ENCODE measurements around the gene PRR16. TPM values are rescaled to one million over a fixed set of nuclear protein-coding genes. Genes with fewer than 3 reads are reported as not detected.
"Not testable (repeated sequence)": the region's sequence is repeated elsewhere in the genome, so short reads cannot be mapped to it uniquely, and the experiment has no call there.

Gene PRR16
- not detected for total RNA-seq

DNA sequence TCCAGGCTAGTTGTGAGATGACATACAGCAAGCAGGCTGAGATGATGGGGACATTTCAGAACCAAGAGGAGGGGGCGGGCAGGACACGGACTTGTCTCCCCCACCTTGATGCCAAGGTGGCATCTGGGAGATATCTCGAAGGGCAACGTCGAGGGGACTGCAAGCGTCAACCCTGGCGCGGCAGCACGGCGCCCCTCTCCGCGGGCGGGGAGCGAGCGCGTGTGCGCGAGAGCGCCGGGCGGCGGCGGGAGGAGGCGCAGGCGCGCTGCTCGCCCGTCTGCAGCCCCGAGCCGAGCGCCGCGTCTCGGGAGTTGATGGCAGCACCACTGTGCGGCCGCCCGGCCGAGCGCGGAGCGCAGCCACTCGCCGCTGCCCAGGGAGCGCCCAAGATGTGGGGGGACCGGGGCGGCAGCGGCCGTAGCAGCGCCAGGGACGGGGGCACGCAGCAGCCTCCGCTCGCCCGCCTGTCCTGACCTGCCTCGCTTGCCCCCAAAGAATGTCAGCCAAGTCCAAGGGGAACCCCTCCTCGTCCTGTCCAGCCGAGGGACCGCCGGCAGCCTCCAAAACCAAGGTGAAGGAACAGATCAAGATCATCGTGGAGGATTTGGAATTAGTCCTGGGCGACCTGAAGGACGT is at the start of gene PRR16:
TSS of gene PRR16 (plus strand) at position 310 of the 636 bp plus-strand sequence.
- Mint-ChIP-seq H3K4me1 (ENCODE audit: low read depth) (peaks cover 10% of the 10 kb centered on the region), H3K4me3 (peak within 1 kb of the TSS; percentile 69), H3K9me3 (no peaks in the 10 kb centered on the region), H3K27me3 (ENCODE audit: low read depth) (peaks cover 36% of the 10 kb centered on the region), H3K36me3 (ENCODE audit: insufficient read depth) (no peaks in the 10 kb centered on the region)
- DNase-seq (no peak), ATAC-seq (peak; percentile 70 to 71)

DNA sequence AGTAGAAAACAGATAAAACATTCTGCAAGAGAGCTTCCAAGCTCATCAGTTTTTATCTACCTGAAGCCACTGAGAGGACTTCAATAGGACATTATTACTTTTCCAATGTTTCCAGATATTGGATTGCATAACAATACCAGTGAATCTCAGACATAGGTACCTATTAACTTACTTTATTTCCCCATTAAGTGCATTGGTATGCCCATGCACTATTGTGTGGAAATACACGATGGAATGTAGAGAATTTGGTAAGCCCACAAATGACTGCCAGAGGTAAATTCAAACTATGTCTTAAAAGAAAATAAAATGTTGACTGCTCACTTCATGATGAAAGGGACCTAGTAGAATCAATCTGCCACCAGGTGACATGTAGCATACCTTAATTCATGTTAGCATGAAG is 48.1 kb upstream of the PRR16 start:
- DNase-seq (no peak), ATAC-seq (no peak)
- no peaks in the 10 kb centered on the region for H3K36me3 Mint-ChIP-seq (ENCODE audit: insufficient read depth)
- peaks cover 3% of the 10 kb centered on the region for H3K9me3 Mint-ChIP-seq
- no peak overlapping the region for H3K4me3 Mint-ChIP-seq
- no peaks in the 10 kb centered on the region for H3K27me3 Mint-ChIP-seq (ENCODE audit: low read depth)
- H3K4me1 Mint-ChIP-seq (ENCODE audit: low read depth): no peaks in the 10 kb centered on the region

DNA sequence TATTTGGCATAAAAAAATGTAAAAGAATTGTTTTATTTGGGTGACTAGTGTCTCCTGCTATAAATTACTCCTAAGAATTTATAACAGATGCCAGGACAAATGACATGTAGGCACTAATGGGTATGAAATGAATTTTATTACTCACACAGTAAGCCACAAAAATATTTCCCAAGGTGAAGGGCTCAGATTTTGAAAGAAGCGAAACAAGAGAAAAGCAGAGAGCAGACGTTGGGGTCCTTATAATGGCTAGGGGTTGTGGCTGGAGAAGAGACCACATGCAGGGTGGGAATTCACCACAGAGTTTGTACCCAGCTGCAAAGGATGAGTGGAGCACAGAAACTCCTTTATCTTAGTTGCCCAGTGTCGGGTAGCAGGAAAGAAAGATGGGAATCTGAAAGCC is 45.0 kb upstream of the PRR16 start:
- Mint-ChIP-seq H3K9me3 (no peaks in the 10 kb centered on the region), H3K27me3 (ENCODE audit: low read depth) (no peaks in the 10 kb centered on the region), H3K36me3 (ENCODE audit: insufficient read depth) (no peaks in the 10 kb centered on the region), H3K4me1 (ENCODE audit: low read depth) (no peaks in the 10 kb centered on the region), H3K4me3 (no peak overlapping the region)
- ATAC-seq (no peak), DNase-seq (no peak)

DNA sequence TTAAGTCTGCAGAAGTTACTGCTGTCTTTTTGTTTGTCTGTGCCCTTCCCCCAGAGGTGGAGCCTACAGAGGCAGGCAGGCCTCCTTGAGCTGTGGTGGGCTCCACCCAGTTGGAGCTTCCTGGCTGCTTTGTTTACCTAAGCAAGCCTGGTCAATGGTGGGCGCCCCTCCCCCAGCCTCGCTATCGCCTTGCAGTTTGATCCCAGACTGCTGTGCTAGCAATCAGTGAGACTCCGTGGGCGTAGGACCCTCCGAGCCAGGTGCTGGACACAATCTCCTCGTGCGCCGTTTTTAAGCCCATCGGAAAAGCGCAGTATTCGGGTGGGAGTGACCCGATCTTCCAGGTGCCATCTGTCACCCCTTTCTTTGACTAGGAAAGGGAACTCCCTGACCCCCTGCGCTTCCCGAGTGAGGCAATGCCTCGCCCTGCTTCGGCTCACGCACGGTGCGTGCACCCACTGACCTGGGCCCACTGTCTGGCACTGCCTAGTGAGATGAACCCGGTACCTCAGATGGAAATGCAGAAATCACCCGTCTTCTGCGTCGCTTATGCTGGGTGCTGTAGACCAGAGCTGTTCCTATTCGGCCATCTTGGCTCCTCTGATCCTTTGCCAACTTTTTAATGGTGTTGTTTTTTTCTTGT is 37.3 kb upstream of the PRR16 start:
- ATAC-seq; DNase-seq; H3K4me1 Mint-ChIP-seq (ENCODE audit: low read depth); H3K4me3 Mint-ChIP-seq; H3K36me3 Mint-ChIP-seq (ENCODE audit: insufficient read depth); H3K27me3 Mint-ChIP-seq (ENCODE audit: low read depth): not testable (repeated sequence)
- peaks cover 13% of the 10 kb centered on the region for H3K9me3 Mint-ChIP-seq

DNA sequence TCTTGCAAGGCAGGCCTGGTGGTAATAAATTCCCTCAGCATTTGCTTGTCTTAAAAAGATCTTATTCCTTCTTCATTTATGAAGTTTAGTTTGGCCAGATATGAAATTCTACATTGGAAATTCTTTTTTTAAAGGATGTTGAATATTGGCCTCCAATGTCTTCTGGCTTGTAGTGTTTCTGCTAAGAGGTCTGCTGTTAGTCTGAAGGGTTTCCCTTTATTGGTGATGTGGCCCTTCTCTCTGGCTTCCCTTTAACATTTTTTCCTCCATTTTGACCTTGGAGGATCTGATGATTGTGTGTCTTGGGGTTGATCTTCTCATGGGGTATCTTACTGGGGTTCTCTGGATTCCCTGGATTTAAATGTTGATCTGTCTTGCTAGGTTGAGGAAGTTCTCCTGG is 33.5 kb upstream of the PRR16 start:
- Mint-ChIP-seq H3K36me3 (ENCODE audit: insufficient read depth) (no peaks in the 10 kb centered on the region), H3K4me3 (no peak overlapping the region), H3K4me1 (ENCODE audit: low read depth) (no peaks in the 10 kb centered on the region), H3K27me3 (ENCODE audit: low read depth) (no peaks in the 10 kb centered on the region), H3K9me3 (peaks cover 13% of the 10 kb centered on the region)
- DNase-seq: no peak
- ATAC-seq: no peak

DNA sequence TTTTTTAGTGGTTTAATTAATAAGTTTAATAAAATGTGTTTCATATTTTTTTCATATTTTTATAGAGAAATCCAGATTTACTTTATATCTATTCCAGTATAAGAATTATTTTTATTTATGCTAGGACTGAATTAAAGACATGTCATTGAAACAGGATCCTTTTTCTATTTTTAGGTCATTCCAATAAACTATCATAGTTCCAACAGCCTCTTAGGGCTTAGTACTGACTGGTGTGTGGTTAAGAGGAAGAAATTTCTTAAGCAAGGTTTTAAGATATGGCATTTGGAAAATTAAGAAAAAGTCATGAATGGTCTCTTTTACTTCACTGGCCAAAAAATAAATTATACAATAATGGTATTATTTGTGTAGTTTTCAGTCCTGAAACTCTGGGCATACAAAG is 31.2 kb upstream of the PRR16 start:
- Mint-ChIP-seq H3K4me1 (ENCODE audit: low read depth) (no peaks in the 10 kb centered on the region), H3K27me3 (ENCODE audit: low read depth) (no peaks in the 10 kb centered on the region), H3K4me3 (no peak overlapping the region), H3K36me3 (ENCODE audit: insufficient read depth) (no peaks in the 10 kb centered on the region), H3K9me3 (peaks cover 10% of the 10 kb centered on the region)
- ATAC-seq (no peak), DNase-seq (no peak)

DNA sequence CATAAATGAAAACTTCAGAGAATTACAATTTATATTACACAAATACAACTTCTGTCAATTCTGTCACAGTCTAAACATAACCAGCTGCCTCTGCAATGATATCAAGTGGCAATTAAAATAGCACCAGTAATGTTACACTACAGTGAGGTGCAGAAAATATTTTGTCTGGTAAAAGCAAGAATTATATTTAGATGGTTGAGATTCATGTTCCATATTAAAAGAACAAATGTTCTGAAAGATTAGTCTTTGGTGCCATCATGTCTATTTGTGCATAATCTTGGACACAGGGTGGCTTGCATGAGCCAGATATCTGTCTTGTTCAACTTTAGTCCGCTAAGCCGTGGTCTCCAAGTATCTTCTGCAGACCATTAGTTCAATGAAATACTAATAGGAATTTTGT is 29.0 kb upstream of the PRR16 start:
- Mint-ChIP-seq H3K9me3 (peaks cover 5% of the 10 kb centered on the region), H3K36me3 (ENCODE audit: insufficient read depth) (no peaks in the 10 kb centered on the region), H3K4me3 (no peak overlapping the region), H3K4me1 (ENCODE audit: low read depth) (no peaks in the 10 kb centered on the region), H3K27me3 (ENCODE audit: low read depth) (no peaks in the 10 kb centered on the region)
- DNase-seq (no peak), ATAC-seq (no peak)

DNA sequence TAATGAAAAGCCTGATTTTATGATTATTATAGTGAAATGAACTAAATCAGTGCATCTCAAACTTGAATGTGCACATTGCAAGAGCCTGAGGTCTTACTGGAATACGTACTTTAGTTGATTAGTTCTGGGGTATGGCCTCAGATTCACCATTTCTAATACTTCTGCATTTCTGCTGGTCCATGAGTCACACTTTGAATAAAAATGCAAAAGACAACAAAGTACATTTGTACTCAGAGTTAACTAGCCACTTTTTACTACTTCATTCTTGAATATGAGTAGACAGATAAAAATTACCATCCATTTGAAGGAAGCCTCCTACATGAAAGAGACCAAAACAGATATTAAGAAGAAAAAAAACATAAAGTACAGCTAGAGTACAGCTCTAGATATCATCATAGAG is 27.1 kb upstream of the PRR16 start:
- no peak for DNase-seq
- no peak for ATAC-seq
- H3K27me3 Mint-ChIP-seq (ENCODE audit: low read depth): no peaks in the 10 kb centered on the region
- no peak overlapping the region for H3K4me3 Mint-ChIP-seq
- H3K36me3 Mint-ChIP-seq (ENCODE audit: insufficient read depth): no peaks in the 10 kb centered on the region
- no peaks in the 10 kb centered on the region for H3K4me1 Mint-ChIP-seq (ENCODE audit: low read depth)
- no peaks in the 10 kb centered on the region for H3K9me3 Mint-ChIP-seq

DNA sequence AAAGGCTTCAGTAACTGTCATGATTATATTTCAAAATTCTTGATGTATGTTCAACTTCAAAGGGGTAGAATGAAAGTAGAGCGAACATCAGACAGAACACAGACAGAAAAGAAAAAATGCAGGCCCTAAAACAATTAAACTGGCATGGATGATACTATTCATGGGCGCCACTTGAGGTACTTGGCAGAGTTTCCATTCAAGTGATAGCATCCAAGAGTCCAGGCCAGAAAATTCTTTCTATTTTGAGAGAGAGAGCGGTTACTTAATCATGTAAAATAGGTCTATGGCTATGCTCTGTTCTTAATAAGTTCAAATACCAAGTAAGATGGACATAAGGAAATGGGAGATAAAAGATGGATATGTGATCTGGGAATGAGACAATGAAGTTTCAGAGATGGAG is 21.4 kb upstream of the PRR16 start:
- Mint-ChIP-seq H3K9me3 (no peaks in the 10 kb centered on the region), H3K4me1 (ENCODE audit: low read depth) (no peaks in the 10 kb centered on the region), H3K36me3 (ENCODE audit: insufficient read depth) (no peaks in the 10 kb centered on the region), H3K4me3 (no peak overlapping the region), H3K27me3 (ENCODE audit: low read depth) (no peaks in the 10 kb centered on the region)
- no peak for DNase-seq
- no peak for ATAC-seq

DNA sequence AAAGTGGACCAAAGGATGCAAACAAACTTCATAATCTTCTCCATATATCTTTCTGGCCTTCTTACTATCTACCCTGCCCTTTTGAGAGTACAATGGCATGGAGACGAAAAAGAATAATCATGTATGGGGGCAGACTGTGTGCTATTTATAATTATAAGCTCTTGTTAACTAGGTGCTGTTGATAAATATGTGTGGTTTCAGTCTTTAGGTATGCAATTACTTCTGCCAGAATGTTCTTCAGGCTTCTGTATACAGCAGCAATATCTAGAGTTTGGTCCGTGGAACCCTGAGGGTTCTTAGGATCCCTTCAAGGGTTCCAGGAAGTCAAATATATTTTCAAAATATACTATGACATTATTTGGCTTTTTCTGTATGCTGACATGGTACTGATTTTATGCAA is 20.5 kb upstream of the PRR16 start:
- Mint-ChIP-seq H3K36me3 (ENCODE audit: insufficient read depth) (no peaks in the 10 kb centered on the region), H3K4me1 (ENCODE audit: low read depth) (no peaks in the 10 kb centered on the region), H3K4me3 (no peak overlapping the region), H3K9me3 (no peaks in the 10 kb centered on the region), H3K27me3 (ENCODE audit: low read depth) (no peaks in the 10 kb centered on the region)
- no peak for DNase-seq
- no peak for ATAC-seq

DNA sequence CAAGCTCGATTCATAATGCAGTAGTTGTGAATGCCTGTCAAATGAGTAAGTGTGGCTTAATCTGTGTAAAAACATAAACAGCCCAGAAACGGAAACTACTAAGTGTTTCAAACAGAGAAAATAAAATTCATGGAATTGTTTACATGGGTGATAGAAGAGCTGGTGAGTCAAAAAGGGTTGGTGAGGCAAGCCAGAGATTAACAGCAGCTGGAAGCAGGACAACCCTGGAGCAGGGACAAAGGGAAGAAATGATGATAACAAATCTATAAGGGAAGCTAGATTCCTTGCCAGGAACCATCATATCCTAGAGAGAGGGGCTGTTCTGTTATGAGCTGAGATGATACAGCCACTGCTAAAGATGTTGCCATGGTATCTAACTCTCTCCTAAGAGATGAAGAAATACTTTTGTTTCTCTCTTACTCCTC is 18.0 kb upstream of the PRR16 start:
- Mint-ChIP-seq H3K4me1 (ENCODE audit: low read depth) (no peaks in the 10 kb centered on the region), H3K4me3 (no peak overlapping the region), H3K36me3 (ENCODE audit: insufficient read depth) (no peaks in the 10 kb centered on the region), H3K27me3 (ENCODE audit: low read depth) (no peaks in the 10 kb centered on the region), H3K9me3 (no peaks in the 10 kb centered on the region)
- DNase-seq (no peak), ATAC-seq (no peak)

DNA sequence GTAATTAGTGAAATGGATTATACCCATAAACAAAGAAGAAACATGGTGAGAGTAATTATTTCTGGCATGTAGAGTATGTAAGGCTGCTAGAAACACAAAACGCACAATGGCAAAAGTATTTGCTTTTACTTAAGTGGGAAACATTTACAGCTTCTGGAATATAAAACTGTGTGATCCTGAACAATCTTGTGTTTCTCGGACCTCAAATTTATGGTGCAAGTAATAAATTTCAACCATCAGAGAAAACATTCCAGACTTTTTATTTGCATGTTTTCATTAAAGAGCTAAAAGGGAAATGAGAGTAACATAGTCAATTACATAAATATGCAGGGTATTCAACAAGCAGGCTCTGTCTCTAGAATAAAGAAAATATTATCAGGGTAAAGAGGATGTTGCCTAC is 17.2 kb upstream of the PRR16 start:
- H3K27me3 Mint-ChIP-seq (ENCODE audit: low read depth): no peaks in the 10 kb centered on the region
- no peaks in the 10 kb centered on the region for H3K9me3 Mint-ChIP-seq
- no peaks in the 10 kb centered on the region for H3K4me1 Mint-ChIP-seq (ENCODE audit: low read depth)
- ATAC-seq (no peak), DNase-seq (no peak)
- no peak overlapping the region for H3K4me3 Mint-ChIP-seq
- no peaks in the 10 kb centered on the region for H3K36me3 Mint-ChIP-seq (ENCODE audit: insufficient read depth)

DNA sequence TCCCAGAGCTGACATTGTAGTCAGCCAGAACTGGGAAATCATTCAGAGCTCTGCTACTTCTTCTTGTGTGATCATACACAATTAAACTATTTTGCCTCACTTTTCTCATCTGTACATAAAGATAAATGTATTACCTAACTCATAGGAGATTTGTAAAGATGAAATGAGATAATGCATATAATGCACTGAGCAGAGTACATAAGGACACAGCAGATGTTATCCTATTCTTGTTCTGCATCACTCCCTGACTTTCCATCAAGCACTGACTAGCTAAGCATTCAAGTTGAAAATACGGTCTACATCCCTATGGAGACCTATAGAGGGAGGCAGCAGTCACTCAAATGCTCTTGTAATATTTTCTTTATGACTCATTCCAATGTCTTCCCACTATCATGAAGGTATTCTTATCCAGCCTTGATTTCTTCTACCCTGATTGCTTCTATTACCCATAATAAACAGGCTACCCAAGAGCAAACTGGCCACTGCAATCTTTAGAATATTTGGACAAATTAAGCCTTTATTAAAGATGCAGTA is 16.3 kb upstream of the PRR16 start:
- Mint-ChIP-seq H3K4me3 (no peak overlapping the region), H3K4me1 (ENCODE audit: low read depth) (no peaks in the 10 kb centered on the region), H3K9me3 (no peaks in the 10 kb centered on the region), H3K36me3 (ENCODE audit: insufficient read depth) (no peaks in the 10 kb centered on the region), H3K27me3 (ENCODE audit: low read depth) (no peaks in the 10 kb centered on the region)
- DNase-seq: no peak
- ATAC-seq: no peak

DNA sequence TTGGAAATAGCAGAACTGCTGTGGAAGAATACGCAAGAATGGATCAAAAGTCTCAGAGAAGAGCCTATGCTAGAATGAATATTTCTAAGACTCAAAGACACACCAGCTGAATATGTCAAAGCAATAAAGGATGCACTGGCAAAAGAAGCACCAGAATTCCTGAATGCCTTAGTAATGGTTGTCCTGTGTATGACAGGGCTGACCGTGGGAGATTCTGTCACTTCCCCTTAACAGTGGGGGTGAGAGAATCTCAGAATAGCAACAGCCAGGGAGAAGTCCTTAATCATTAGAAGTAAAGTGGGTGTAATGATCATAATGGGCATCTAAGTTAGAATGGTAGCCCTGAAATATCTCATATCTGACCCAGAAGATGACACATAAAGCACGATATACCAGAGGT is 14.6 kb upstream of the PRR16 start:
- no peak for ATAC-seq
- Mint-ChIP-seq H3K9me3 (no peaks in the 10 kb centered on the region), H3K4me1 (ENCODE audit: low read depth) (no peaks in the 10 kb centered on the region), H3K4me3 (no peak overlapping the region), H3K36me3 (ENCODE audit: insufficient read depth) (no peaks in the 10 kb centered on the region), H3K27me3 (ENCODE audit: low read depth) (no peaks in the 10 kb centered on the region)
- no peak for DNase-seq

DNA sequence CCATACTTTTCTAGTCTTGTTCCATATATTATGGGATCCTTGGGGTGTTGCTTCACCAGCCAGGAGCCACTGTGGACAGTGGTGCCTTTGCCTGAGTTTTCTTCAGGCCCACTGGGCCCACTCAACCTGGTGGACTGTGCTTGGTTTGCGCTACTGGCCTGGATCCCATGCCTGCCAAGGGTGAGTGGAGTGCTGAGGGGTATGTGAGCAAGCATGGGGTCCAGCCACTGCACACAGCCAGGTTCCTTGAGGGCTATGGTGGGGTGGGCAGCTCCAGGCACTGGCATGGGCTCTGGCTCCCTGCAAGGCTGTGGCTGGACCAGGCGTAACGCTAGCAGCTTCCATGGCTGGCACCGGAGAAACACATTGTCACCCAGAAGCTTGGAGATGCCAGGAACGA is 13.2 kb upstream of the PRR16 start:
- Mint-ChIP-seq H3K9me3 (no peaks in the 10 kb centered on the region), H3K4me3 (no peak overlapping the region), H3K36me3 (ENCODE audit: insufficient read depth) (no peaks in the 10 kb centered on the region), H3K4me1 (ENCODE audit: low read depth) (no peaks in the 10 kb centered on the region), H3K27me3 (ENCODE audit: low read depth) (no peaks in the 10 kb centered on the region)
- no peak for DNase-seq
- no peak for ATAC-seq

Data from activated T-cell treated with anti-CD3 and anti-CD28 coated beads, Interleukin-2, amount 50 U/mL, for 4 hours (primary cell).